K562 (cell line): ENCODE measurements around the gene RASIP1. TPM values are rescaled to one million over a fixed set of nuclear protein-coding genes. Genes with fewer than 3 reads are reported as not detected.

Experiments
- CHD7 ChIP-seq: fragments of 200-600 bp; sonication (generic); IDR thresholded peaks from one replicate; pipeline ENCODE4 v1.6.1; 2012; ENCODE audit warnings: mild to moderate bottlenecking, low read depth, low read length, inconsistent platforms
- DMBX1 ChIP-seq: fragments of 250-450 bp; sonication (Bioruptor Pico); IDR thresholded peaks from 2 replicates; pipeline ENCODE4 v1.8.0; 2022; ENCODE audit warnings: inconsistent platforms, mild to moderate bottlenecking, moderate library complexity, borderline replicate concordance
- DNMT1 ChIP-seq: fragments of 450-650 bp; IDR thresholded peaks from 2 replicates; pipeline ENCODE4 v1.6.1; 2016; ENCODE audit warnings: antibody characterized with exemption, mild to moderate bottlenecking
- LCOR ChIP-seq: sonication (generic); formaldehyde crosslinking; IDR thresholded peaks from 2 replicates; pipeline ENCODE4 v1.8.0; 2022; ENCODE audit warnings: mild to moderate bottlenecking, missing genetic modification reagents
- SMARCA4 ChIP-seq: fragments of 450-650 bp; IDR thresholded peaks from 2 replicates; pipeline ENCODE4 v1.6.1; 2016
- polyA plus RNA-seq, 8 experiments: library from polyadenylated mRNA; depleted of rRNA in 4 of 8; stranded (reverse) in 5 of 8; unstranded in 3 of 8; fragments of >200 nt; fragmentation: Nextera tagmentation in 2 of 8; fragmentation: Illumina TruSeq in 1 of 8; extraction: Ambion mirVana in 2 of 8; extraction: Trizol in 1 of 8; gene quantifications; 2 replicates each; pipeline versions ENCODE4 v1.2.1 to v1.2.3, GENCODE V29; 2011 to 2014; ENCODE audit warnings: inconsistent platforms in 1 of 8, missing spikeins in 1 of 8
- total RNA-seq, 7 experiments: library from RNA; depleted of rRNA in 6 of 7; stranded (reverse); fragments of >200 nt in 6 of 7; fragmentation: Illumina TruSeq in 2 of 7; extraction: Trizol in 2 of 7; gene quantifications; 2 replicates each; pipeline versions ENCODE4 v1.2.1 to v1.2.3, GENCODE V29; 2011 to 2021; ENCODE audit warnings: low replicate concordance in 1 of 7
- TF ChIP-seq, protein P1 (sequence below): sonication (generic); formaldehyde crosslinking; IDR thresholded peaks from 2 replicates; pipeline ENCODE4 v1.8.1; 2022; ENCODE audit warnings: missing genetic modification reagents
- TF ChIP-seq, protein P2 (sequence below): fragments of 250-450 bp; sonication (Bioruptor Pico); IDR thresholded peaks from 2 replicates; pipeline ENCODE4 v1.5.0; 2021
- TF ChIP-seq, protein P3 (sequence below): IDR thresholded peaks from 2 replicates; pipeline ENCODE4 v1.6.1; 2014; ENCODE audit warnings: antibody characterized with exemption

RASIP1 gene
- total and polyA plus RNA-seq, 9 of the 15 experiments (the other 6 are each of a cell fraction or from before 2014, with no cell fraction given) = 0.20 to 4.7 (median 1.5) TPM

DNA sequence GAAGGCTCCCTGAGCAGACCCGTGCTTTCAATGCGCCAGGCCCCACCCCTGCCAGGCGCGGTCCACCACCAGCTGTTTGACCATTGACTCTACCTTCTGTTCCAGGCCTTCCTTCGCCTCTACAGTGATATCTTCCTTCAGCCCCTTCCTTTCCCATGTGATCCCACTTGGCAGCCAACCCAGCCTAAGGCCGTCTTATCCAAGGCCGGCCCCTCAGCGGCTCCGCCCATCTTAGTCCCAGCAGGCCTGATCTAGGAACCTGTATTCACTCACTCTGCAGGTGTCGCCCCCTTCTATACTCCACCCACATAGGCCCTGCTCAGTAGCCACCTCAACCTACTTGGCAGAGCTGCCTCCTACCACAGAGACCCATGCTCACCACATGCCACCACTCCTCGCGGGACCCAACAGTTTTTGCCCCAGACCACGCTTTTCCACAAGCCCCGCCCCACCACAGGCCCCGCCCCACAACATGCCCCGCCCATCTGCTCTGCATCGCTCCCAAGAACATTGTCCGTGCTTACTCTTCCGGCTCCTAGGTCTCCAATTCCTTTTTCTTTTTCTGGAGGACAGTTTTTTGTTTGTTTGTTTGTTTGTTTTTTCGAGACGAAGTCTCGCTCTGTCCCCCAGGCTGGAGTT, 2.9 kb downstream of the RASIP1 start (continued):
- TF ChIP-seq CHD7 = no peak
- no peak for TF ChIP-seq DNMT1
- no peak for TF ChIP-seq DMBX1 (CRISPR knock-in tag)
- TF ChIP-seq, protein P1, sequence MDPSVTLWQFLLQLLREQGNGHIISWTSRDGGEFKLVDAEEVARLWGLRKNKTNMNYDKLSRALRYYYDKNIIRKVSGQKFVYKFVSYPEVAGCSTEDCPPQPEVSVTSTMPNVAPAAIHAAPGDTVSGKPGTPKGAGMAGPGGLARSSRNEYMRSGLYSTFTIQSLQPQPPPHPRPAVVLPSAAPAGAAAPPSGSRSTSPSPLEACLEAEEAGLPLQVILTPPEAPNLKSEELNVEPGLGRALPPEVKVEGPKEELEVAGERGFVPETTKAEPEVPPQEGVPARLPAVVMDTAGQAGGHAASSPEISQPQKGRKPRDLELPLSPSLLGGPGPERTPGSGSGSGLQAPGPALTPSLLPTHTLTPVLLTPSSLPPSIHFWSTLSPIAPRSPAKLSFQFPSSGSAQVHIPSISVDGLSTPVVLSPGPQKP (CRISPR knock-in tag) = no peak
- no peak for TF ChIP-seq LCOR (CRISPR knock-in tag)
- no peak for TF ChIP-seq SMARCA4
- TF ChIP-seq, protein P2, sequence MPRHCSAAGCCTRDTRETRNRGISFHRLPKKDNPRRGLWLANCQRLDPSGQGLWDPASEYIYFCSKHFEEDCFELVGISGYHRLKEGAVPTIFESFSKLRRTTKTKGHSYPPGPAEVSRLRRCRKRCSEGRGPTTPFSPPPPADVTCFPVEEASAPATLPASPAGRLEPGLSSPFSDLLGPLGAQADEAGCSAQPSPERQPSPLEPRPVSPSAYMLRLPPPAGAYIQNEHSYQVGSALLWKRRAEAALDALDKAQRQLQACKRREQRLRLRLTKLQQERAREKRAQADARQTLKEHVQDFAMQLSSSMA (CRISPR knock-in tag) = no peak
- TF ChIP-seq, protein P3, sequence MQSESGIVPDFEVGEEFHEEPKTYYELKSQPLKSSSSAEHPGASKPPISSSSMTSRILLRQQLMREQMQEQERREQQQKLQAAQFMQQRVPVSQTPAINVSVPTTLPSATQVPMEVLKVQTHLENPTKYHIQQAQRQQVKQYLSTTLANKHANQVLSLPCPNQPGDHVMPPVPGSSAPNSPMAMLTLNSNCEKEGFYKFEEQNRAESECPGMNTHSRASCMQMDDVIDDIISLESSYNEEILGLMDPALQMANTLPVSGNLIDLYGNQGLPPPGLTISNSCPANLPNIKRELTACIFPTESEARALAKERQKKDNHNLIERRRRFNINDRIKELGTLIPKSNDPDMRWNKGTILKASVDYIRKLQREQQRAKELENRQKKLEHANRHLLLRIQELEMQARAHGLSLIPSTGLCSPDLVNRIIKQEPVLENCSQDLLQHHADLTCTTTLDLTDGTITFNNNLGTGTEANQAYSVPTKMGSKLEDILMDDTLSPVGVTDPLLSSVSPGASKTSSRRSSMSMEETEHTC = no peak
